ENCODE data around the gene ACACB. TPM values are rescaled to one million over a fixed set of nuclear protein-coding genes. Genes with fewer than 3 reads are reported as not detected.
A peak's percentile ranks its signal among the peaks of the same experiment; 100 is the strongest.

The ACACB gene
- total RNA-seq, 3 donors from 2014 or later (not counting 1 experiment from before 2014, with no cell fraction given), result 4.1 to 14.3 (median 8.4) TPM

DNA sequence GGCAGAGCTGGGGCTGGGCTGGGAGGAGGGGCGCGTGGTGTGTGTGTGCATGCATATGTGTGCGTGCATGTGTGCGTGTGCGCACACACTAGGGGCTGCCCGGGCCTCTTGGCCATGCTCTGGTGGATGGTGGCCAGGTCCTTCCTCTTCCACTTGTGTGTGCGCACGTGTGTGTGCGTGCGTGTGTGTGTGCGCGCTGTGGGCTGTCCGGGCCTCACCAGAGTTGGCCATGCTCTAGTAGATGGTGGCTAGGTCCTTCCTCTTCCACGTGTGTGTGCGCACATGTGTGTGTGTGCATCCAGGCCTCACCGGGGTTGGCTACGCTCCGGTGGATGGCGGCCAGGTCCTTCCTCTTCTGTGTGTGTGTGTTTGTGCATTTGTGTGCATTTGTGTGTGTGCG is 168.0 kb downstream of the ACACB start:
- 94% methylated on average over 20 of the region's 20 CpGs for WGBS (ENCODE audit: insufficient coverage)
- TF ChIP-seq, protein P1, sequence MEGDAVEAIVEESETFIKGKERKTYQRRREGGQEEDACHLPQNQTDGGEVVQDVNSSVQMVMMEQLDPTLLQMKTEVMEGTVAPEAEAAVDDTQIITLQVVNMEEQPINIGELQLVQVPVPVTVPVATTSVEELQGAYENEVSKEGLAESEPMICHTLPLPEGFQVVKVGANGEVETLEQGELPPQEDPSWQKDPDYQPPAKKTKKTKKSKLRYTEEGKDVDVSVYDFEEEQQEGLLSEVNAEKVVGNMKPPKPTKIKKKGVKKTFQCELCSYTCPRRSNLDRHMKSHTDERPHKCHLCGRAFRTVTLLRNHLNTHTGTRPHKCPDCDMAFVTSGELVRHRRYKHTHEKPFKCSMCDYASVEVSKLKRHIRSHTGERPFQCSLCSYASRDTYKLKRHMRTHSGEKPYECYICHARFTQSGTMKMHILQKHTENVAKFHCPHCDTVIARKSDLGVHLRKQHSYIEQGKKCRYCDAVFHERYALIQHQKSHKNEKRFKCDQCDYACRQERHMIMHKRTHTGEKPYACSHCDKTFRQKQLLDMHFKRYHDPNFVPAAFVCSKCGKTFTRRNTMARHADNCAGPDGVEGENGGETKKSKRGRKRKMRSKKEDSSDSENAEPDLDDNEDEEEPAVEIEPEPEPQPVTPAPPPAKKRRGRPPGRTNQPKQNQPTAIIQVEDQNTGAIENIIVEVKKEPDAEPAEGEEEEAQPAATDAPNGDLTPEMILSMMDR (IDR thresholded peaks at IDR 0.05), result no peak
- Mint-ChIP-seq H3K9me3 (no peaks in the 10 kb centered on the region), H3K27me3 (ENCODE audit: low read depth in 2 of 2) (peaks cover 3 to 5% of the 10 kb centered on the region in 2 donors), H3K36me3 (no peaks in the 10 kb centered on the region), H3K27ac (no peak overlapping the region), H3K4me1 (no peaks in the 10 kb centered on the region), H3K4me3 (no peak overlapping the region)
- intact Hi-C loops (cut with micrococcal nuclease), result no loop called here
- no peaks in the 10 kb centered on the region for H3K36me3 ChIP-seq (ENCODE audit: control insufficient read depth, insufficient read depth, low read length)
- no peaks in the 10 kb centered on the region for H3K4me1 ChIP-seq (ENCODE audit: control insufficient read depth, insufficient read depth, low read length)
- H3K27ac ChIP-seq (ENCODE audit: low read length), result no peak overlapping the region
- H3K4me3 ChIP-seq (ENCODE audit: low read length), result no peak overlapping the region
- DNase-seq (no peak), ATAC-seq (peak in 1 of 3 donors; percentile 28)
- no peaks in the 10 kb centered on the region for H3K27me3 ChIP-seq (ENCODE audit: control insufficient read depth, insufficient read depth, low read length)
- H3K9me3 ChIP-seq (ENCODE audit: control insufficient read depth, insufficient read depth, low read length), result no peaks in the 10 kb centered on the region

GRCh38 chr12:109286252-109286651 is 169.9 kb downstream of the ACACB start:
- ATAC-seq (no peak), DNase-seq (no peak)
- no peak overlapping the region for H3K27ac ChIP-seq (ENCODE audit: low read length)
- H3K9me3 ChIP-seq (ENCODE audit: control insufficient read depth, insufficient read depth, low read length), result no peaks in the 10 kb centered on the region
- H3K27me3 ChIP-seq (ENCODE audit: control insufficient read depth, insufficient read depth, low read length), result no peaks in the 10 kb centered on the region
- H3K27me3 Mint-ChIP-seq (ENCODE audit: low read depth in 2 of 2), result peaks cover 10 to 15% of the 10 kb centered on the region in 2 donors
- no peaks in the 10 kb centered on the region for H3K4me1 ChIP-seq (ENCODE audit: control insufficient read depth, insufficient read depth, low read length)
- H3K36me3 Mint-ChIP-seq, result no peaks in the 10 kb centered on the region
- TF ChIP-seq, protein P1 (IDR thresholded peaks at IDR 0.05), result no peak
- H3K27ac Mint-ChIP-seq, result no peak overlapping the region
- no peaks in the 10 kb centered on the region for H3K4me1 Mint-ChIP-seq
- no peak overlapping the region for H3K4me3 Mint-ChIP-seq
- intact Hi-C loops (cut with micrococcal nuclease), result no loop called here
- no peak overlapping the region for H3K4me3 ChIP-seq (ENCODE audit: low read length)
- H3K36me3 ChIP-seq (ENCODE audit: control insufficient read depth, insufficient read depth, low read length), result no peaks in the 10 kb centered on the region
- no peaks in the 10 kb centered on the region for H3K9me3 Mint-ChIP-seq

GRCh38 chr12:109286652-109287051 is 170.3 kb downstream of the ACACB start:
- no peak overlapping the region for H3K27ac ChIP-seq (ENCODE audit: low read length)
- H3K36me3 ChIP-seq (ENCODE audit: control insufficient read depth, insufficient read depth, low read length), result no peaks in the 10 kb centered on the region
- H3K9me3 ChIP-seq (ENCODE audit: control insufficient read depth, insufficient read depth, low read length), result no peaks in the 10 kb centered on the region
- intact Hi-C loops (cut with micrococcal nuclease), result no loop called here
- Mint-ChIP-seq H3K4me1 (no peaks in the 10 kb centered on the region), H3K4me3 (no peak overlapping the region), H3K27me3 (ENCODE audit: low read depth in 2 of 2) (peaks cover 13 to 15% of the 10 kb centered on the region in 2 donors), H3K9me3 (no peaks in the 10 kb centered on the region), H3K36me3 (no peaks in the 10 kb centered on the region), H3K27ac (no peak overlapping the region)
- no peak for DNase-seq
- TF ChIP-seq, protein P1 (IDR thresholded peaks at IDR 0.05), result no peak
- no peaks in the 10 kb centered on the region for H3K4me1 ChIP-seq (ENCODE audit: control insufficient read depth, insufficient read depth, low read length)
- no peak overlapping the region for H3K4me3 ChIP-seq (ENCODE audit: low read length)
- ATAC-seq, result no peak
- no peaks in the 10 kb centered on the region for H3K27me3 ChIP-seq (ENCODE audit: control insufficient read depth, insufficient read depth, low read length)
- WGBS (ENCODE audit: insufficient coverage), result 87% methylated on average over 4 of the region's 4 CpGs

DNA sequence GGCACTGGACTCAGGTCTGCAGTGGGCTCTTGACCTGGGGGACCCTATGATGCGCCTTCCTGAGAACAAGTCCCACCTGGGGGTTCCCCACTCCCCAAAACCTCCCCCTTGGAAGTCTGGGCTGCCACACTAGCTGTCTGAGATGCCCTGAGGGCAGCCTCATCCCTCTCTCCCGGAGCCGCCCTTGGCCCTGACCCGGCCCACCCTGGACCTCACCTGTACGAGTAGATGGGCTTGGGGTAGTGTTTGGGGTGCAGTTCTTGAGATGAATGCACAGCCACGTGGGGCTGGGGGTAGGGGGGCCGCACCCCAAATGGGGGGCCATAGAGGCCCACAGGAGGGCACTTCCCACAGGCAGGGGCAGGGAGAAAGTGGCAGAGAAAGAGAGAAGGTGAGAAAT is 170.8 kb downstream of the ACACB start:
- ATAC-seq (no peak), DNase-seq (no peak)
- intact Hi-C loops (cut with micrococcal nuclease), result no loop called here
- Histone ChIP-seq H3K4me3 (ENCODE audit: low read length) (no peak overlapping the region), H3K9me3 (ENCODE audit: control insufficient read depth, insufficient read depth, low read length) (no peaks in the 10 kb centered on the region), H3K27ac (ENCODE audit: low read length) (no peak overlapping the region), H3K36me3 (ENCODE audit: control insufficient read depth, insufficient read depth, low read length) (no peaks in the 10 kb centered on the region), H3K4me1 (ENCODE audit: control insufficient read depth, insufficient read depth, low read length) (no peaks in the 10 kb centered on the region), H3K27me3 (ENCODE audit: control insufficient read depth, insufficient read depth, low read length) (no peaks in the 10 kb centered on the region)
- Mint-ChIP-seq H3K4me3 (no peak overlapping the region), H3K27me3 (ENCODE audit: low read depth in 2 of 2) (peaks cover 13 to 15% of the 10 kb centered on the region in 2 donors), H3K36me3 (no peaks in the 10 kb centered on the region), H3K4me1 (no peaks in the 10 kb centered on the region), H3K27ac (no peak overlapping the region), H3K9me3 (no peaks in the 10 kb centered on the region)
- WGBS (ENCODE audit: insufficient coverage), result 80% methylated on average over 7 of the region's 7 CpGs
- TF ChIP-seq, protein P1 (IDR thresholded peaks at IDR 0.05), result no peak

Measured in natural killer cell (primary cell).